Stimulated activated CD8-positive, alpha-beta memory T cell treated with anti-CD3 and anti-CD28 coated beads, Interleukin-15, amount 100 ng/mL, for 1 hour (primary cell): ENCODE results near the gene RBM44.

ENCODE experiments used
- DNase-seq: peaks from one replicate; pipeline ENCODE4 v3.0.0-alpha.2; 2020; ENCODE audit warnings: low read depth

RBM44 gene

GRCh38 chr2:237872178-237872887 lies 73.8 kb downstream of the RBM44 start:
- DNase-seq = no peak

- DNase-seq = no peak
Measured at GRCh38 chr2:237873421-237873831, 74.8 kb downstream of the RBM44 start.

- no peak for DNase-seq
Measured at GRCh38 chr2:237873897-237874551, 75.4 kb downstream of the RBM44 start.

- DNase-seq = no peak
Measured at GRCh38 chr2:237874585-237875161, 76.1 kb downstream of the RBM44 start.

- no peak for DNase-seq
Measured at GRCh38 chr2:237875256-237876060, 76.9 kb downstream of the RBM44 start.

GRCh38 chr2:237876061-237876526 lies 77.5 kb downstream of the RBM44 start:
- DNase-seq = no peak

GRCh38 chr2:237876532-237876931 lies 78.0 kb downstream of the RBM44 start:
- DNase-seq = no peak

- DNase-seq = no peak
Measured at GRCh38 chr2:237876951-237877491, 78.4 kb downstream of the RBM44 start.

- no peak for DNase-seq
Measured at GRCh38 chr2:237877576-237878307, 79.2 kb downstream of the RBM44 start.

- no peak for DNase-seq
Measured at GRCh38 chr2:237878321-237879057, 79.9 kb downstream of the RBM44 start.

- DNase-seq = no peak
Measured at GRCh38 chr2:237879058-237879430, 80.5 kb downstream of the RBM44 start.

- DNase-seq = no peak
Measured at GRCh38 chr2:237879991-237880560, 81.5 kb downstream of the RBM44 start.

GRCh38 chr2:237882510-237883481 lies 84.2 kb downstream of the RBM44 start:
- DNase-seq = no peak

GRCh38 chr2:237883951-237884446 lies 85.4 kb downstream of the RBM44 start:
- no peak for DNase-seq

- DNase-seq = no peak
Measured at GRCh38 chr2:237884681-237885080, 86.1 kb downstream of the RBM44 start.

GRCh38 chr2:237885111-237885930 lies 86.7 kb downstream of the RBM44 start:
- no peak for DNase-seq

- no peak for DNase-seq
Measured at GRCh38 chr2:237885931-237886684, 87.5 kb downstream of the RBM44 start.
